ENCODE measurements around the gene ZFP1.

GRCh38 chr16:75152635-75153034, 4.3 kb downstream of the ZFP1 start:
- TF ChIP-seq EZH2 (IDR thresholded peaks at IDR 0.05; ENCODE audit: insufficient read depth, poor library complexity, severe bottlenecking) (no peak), EZH2phosphoT487 (IDR thresholded peaks at IDR 0.05; ENCODE audit: insufficient read depth, low read depth) (no peak)
